ENCODE results near the gene NKX1-1. TPM values are rescaled to one million over a fixed set of nuclear protein-coding genes. Genes with fewer than 3 reads are reported as not detected.
"Not testable (repeated sequence)": the region's sequence is repeated elsewhere in the genome, so short reads cannot be mapped to it uniquely, and the experiment has no call there.

Gene NKX1-1
- total and polyA plus RNA-seq, 2 experiments from 2014 or later = not detected

DNA sequence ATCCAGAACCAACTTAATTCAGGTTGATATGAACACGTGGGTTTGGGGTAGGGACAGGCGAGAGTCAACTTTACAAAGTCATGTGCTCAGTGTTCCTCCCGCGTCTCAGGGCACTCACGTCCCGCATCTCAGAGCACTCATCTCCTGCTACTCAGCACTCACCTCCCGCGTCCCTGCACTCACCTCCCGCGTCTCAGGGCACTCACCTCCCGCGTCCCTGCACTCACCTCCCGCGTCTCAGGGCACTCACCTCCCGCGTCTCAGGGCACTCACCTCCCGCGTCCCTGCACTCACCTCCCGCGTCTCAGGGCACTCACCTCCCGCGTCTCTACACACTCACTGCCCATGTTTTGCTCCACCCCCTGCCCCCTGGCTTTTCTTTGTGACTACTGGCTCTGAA is 33.7 kb downstream of the NKX1-1 start:
- not testable (repeated sequence) for H3K36me3 Mint-ChIP-seq (ENCODE audit: low read depth); H3K27ac Mint-ChIP-seq; H3K36me3 ChIP-seq (ENCODE audit: insufficient read depth); H3K9me3 Mint-ChIP-seq; H3K27ac ChIP-seq (ENCODE audit: low read depth); H3K9me2 ChIP-seq (ENCODE audit: insufficient read depth); H2AFZ ChIP-seq; H3K4me1 ChIP-seq (ENCODE audit: insufficient read depth); H3K27me3 Mint-ChIP-seq (ENCODE audit: insufficient read depth, low read depth, poor library complexity); H4K20me1 ChIP-seq (replicated peaks; ENCODE audit: insufficient read depth); DNase-seq (ENCODE audit: low spot score); H3K4me3 ChIP-seq; H3K4me3 Mint-ChIP-seq; H3K4me2 ChIP-seq; H3K4me1 Mint-ChIP-seq; H3F3A ChIP-seq (replicated peaks; ENCODE audit: low read depth); H3K27me3 ChIP-seq (ENCODE audit: insufficient read depth); ATAC-seq; H3K79me2 ChIP-seq (replicated peaks; ENCODE audit: insufficient read depth)

DNA sequence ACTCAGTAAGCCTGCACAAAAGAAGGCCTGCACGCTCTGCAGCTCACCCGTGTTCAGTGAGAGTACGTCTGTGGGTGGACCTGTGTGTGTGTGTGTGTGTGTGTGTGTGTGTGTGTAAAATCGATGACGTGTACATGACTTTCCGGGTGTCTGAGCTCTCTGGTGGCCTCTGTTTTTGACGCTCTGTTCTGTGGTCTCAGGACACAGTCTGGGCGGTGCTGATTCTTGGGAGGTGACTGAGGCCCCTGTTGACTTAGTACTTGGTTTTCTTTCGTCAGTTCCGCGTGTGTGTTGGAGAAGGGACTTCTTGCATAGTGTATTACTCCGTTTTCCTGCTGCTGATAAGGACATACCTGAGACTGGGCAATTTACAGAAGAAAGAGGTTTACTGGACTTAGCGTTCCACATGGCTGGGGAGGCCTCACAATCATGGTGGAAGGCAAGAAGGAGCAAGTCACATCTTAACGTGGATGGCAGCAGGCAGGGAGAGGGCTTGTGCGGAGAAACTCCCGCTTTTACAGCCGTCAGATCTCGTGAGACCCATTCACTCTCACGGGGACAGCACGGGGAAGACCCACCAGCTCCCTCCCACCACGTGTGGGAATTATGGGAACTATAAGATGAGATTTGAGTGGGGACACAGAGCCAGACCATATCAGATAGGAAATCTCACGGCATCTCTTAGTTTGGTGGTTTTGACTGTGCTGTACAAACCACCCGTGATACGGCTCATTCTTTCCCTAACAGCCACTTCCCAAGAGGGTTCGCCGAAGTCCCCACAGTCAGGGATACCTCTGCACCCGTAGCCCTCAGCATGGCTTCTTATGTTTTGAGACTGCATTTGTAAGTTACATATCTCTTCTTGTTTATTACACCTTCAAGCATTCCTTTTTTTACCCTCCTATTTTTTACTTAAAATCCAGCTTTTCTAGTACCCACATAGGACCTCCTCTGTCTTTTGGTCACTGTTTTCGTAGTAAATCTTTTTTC is 34.8 kb downstream of the NKX1-1 start:
- Histone ChIP-seq H4K20me1 (replicated peaks; ENCODE audit: insufficient read depth) (no peaks in the 10 kb centered on the region; the same call in 1 of the 2 replicates), H3K36me3 (ENCODE audit: insufficient read depth) (no peaks in the 10 kb centered on the region), H3K4me1 (ENCODE audit: insufficient read depth) (no peaks in the 10 kb centered on the region), H3K27ac (ENCODE audit: low read depth) (no peak overlapping the region), H3K79me2 (replicated peaks; ENCODE audit: insufficient read depth) (no peaks in the 10 kb centered on the region), H3F3A (replicated peaks; ENCODE audit: low read depth) (no peaks in the 10 kb centered on the region), H3K27me3 (ENCODE audit: insufficient read depth) (no peaks in the 10 kb centered on the region), H3K4me3 (no peak overlapping the region), H2AFZ (no peak overlapping the region), H3K9me2 (ENCODE audit: insufficient read depth) (no peaks in the 10 kb centered on the region), H3K4me2 (no peak overlapping the region)
- DNase-seq (ENCODE audit: low spot score) = no peak
- ATAC-seq = no peak
- H3K9me3 Mint-ChIP-seq = no peaks in the 10 kb centered on the region
- TF ChIP-seq CTCF (conservative IDR thresholded peaks at IDR 0.05; ENCODE audit: low read depth in 2 of 2) (no peak), EZH2 (IDR thresholded peaks at IDR 0.05; ENCODE audit: low read depth, unreplicated experiment) (no peak), JUNB (IDR thresholded peaks at IDR 0.05; ENCODE audit: unreplicated experiment) (no peak), ZNF114 (CRISPR knock-in tag; IDR thresholded peaks at IDR 0.05) (no peak), EZH2phosphoT487 (IDR thresholded peaks at IDR 0.05; ENCODE audit: unreplicated experiment) (no peak)
- H3K4me3 Mint-ChIP-seq = no peak overlapping the region
- peaks cover 3% of the 10 kb centered on the region; the same call in 2 of the 3 replicates for H3K36me3 Mint-ChIP-seq (ENCODE audit: low read depth)
- no peak overlapping the region for H3K27ac Mint-ChIP-seq
- H3K27me3 Mint-ChIP-seq (ENCODE audit: insufficient read depth, low read depth, poor library complexity) = peaks cover 6% of the 10 kb centered on the region
- no peaks in the 10 kb centered on the region; the same call in 2 of the 3 replicates for H3K4me1 Mint-ChIP-seq

- no peaks in the 10 kb centered on the region for H3F3A ChIP-seq (replicated peaks; ENCODE audit: low read depth)
- no peaks in the 10 kb centered on the region for H3K36me3 ChIP-seq (ENCODE audit: insufficient read depth)
- H4K20me1 ChIP-seq (replicated peaks; ENCODE audit: insufficient read depth) = no peaks in the 10 kb centered on the region; the same call in 1 of the 2 replicates
- H3K4me3 ChIP-seq = no peak overlapping the region
- Mint-ChIP-seq H3K4me3 (no peak overlapping the region), H3K9me3 (no peaks in the 10 kb centered on the region), H3K27me3 (ENCODE audit: insufficient read depth, low read depth, poor library complexity) (peaks cover 6% of the 10 kb centered on the region), H3K27ac (no peak overlapping the region), H3K36me3 (ENCODE audit: low read depth) (peaks cover 3% of the 10 kb centered on the region; the same call in 2 of the 3 replicates), H3K4me1 (no peaks in the 10 kb centered on the region; the same call in 2 of the 3 replicates)
- no peak overlapping the region for H3K4me2 ChIP-seq
- H3K79me2 ChIP-seq (replicated peaks; ENCODE audit: insufficient read depth) = no peaks in the 10 kb centered on the region
- no peaks in the 10 kb centered on the region for H3K9me2 ChIP-seq (ENCODE audit: insufficient read depth)
- no peak overlapping the region for H3K27ac ChIP-seq (ENCODE audit: low read depth)
- no peaks in the 10 kb centered on the region for H3K27me3 ChIP-seq (ENCODE audit: insufficient read depth)
- no peaks in the 10 kb centered on the region for H3K4me1 ChIP-seq (ENCODE audit: insufficient read depth)
- H2AFZ ChIP-seq = no peak overlapping the region
- ATAC-seq (no peak), DNase-seq (ENCODE audit: low spot score) (no peak)
- no peak for TF ChIP-seq EZH2phosphoT487 (IDR thresholded peaks at IDR 0.05; ENCODE audit: unreplicated experiment)
- TF ChIP-seq CTCF (conservative IDR thresholded peaks at IDR 0.05; ENCODE audit: low read depth in 2 of 2) = no peak
- TF ChIP-seq, protein P1, sequence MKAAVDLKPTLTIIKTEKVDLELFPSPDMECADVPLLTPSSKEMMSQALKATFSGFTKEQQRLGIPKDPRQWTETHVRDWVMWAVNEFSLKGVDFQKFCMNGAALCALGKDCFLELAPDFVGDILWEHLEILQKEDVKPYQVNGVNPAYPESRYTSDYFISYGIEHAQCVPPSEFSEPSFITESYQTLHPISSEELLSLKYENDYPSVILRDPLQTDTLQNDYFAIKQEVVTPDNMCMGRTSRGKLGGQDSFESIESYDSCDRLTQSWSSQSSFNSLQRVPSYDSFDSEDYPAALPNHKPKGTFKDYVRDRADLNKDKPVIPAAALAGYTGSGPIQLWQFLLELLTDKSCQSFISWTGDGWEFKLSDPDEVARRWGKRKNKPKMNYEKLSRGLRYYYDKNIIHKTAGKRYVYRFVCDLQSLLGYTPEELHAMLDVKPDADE (IDR thresholded peaks at IDR 0.05) = no peak
- TF ChIP-seq ZNF114 (CRISPR knock-in tag; IDR thresholded peaks at IDR 0.05) = no peak
Observed at GRCh38 chr4:1370321-1371124, 35.7 kb downstream of the NKX1-1 start.
